AG08395 (cell line): ENCODE results near the gene MACROD2.

Experiments
- DNase-seq: peaks from one replicate; pipeline ENCODE4 v3.0.0; 2012; ENCODE audit warnings: mixed read lengths, low spot score

MACROD2 gene

DNA sequence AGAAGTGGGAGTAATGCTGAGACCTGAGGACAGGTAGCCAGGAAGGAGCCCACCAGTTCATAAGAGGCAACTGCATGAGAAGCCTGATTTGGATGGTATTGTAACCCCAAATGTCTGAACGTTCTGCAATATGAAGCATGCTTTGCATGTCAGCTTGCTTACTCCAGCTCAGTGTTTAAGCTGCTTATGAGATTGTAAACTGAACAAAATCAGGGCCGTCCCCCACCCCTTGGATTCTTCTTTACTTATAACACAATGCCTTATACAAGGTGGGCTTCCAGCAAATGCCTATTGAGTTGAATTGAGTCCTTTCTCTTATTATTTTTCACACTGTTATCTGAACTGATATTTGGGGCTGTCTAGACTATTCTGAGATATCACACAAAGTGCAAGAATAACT is 1816.6 kb downstream of the MACROD2 start:
- DNase-seq: no peak

GRCh38 chr20:15812696-15813095 is 1817.4 kb downstream of the MACROD2 start:
- no peak for DNase-seq

- DNase-seq: no peak
Observed at GRCh38 chr20:15814360-15814759, 1819.0 kb downstream of the MACROD2 start.

- peak; percentile 46 for DNase-seq
Observed at GRCh38 chr20:15814911-15815310, 1819.6 kb downstream of the MACROD2 start.

- DNase-seq: no peak
Observed at GRCh38 chr20:15817351-15817750, 1822.0 kb downstream of the MACROD2 start.

- no peak for DNase-seq
Observed at GRCh38 chr20:15818651-15819071, 1823.3 kb downstream of the MACROD2 start.

- DNase-seq: no peak
Observed at GRCh38 chr20:15823718-15824117, 1828.4 kb downstream of the MACROD2 start.

DNA sequence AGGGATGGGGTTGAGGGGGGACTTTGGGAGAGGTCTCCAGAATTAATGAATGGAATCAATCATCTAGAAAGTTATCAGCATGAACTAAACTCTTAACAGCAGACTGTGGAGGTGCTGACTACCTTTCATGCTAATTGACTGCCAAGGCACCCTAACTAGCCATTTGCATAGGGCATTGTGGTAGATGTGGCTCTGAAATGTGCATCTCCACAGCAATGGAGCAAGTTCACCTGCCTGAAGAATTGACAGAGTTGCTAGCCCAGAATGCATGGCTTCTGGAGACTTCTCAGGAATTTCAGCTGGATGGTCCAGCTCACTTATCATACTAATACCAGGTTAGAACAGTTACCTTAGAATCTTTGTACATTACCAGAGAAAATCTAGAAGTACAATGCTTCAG is 1832.3 kb downstream of the MACROD2 start:
- DNase-seq: no peak

GRCh38 chr20:15831201-15831600 is 1835.9 kb downstream of the MACROD2 start:
- no peak for DNase-seq

- no peak for DNase-seq
Observed at GRCh38 chr20:15832512-15832911, 1837.2 kb downstream of the MACROD2 start.

DNA sequence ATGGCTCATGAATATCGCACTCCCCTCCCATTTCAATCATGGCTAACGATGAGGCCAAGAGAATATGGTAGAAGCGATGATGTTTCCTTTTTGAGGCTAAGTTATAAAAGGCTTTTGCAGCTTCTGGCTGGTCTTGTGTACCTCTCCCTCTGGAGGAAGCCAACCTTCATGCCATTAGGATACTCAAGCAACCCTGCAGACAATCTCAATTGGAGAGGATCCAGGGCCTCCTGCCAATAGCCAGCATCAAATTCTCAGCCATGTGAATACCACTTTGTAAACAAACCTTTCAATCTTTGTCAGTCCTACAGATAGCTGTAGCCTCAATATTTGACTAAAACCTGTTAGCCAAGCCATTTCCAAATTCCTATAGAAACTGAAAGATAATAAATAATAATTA is 1839.5 kb downstream of the MACROD2 start:
- no peak for DNase-seq

DNA sequence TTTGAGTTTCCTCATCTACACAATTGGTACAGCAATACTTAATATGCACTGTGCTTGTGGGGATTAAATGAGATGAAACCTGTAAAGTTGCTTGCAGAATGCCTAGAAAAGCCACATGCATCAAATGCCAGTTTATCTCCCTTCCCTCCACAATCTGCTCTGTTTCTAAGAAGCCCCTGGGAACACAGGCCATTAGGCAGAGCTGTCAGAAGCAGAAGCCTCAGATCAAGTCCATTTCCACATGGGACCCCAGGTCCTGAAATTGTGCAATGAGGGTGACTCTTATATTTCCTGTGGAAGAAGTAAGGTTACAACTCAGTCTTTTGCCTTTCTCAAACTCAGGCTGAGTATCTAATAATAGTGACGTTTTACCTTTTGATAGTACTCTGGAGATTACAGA is 1840.5 kb downstream of the MACROD2 start:
- no peak for DNase-seq

DNA sequence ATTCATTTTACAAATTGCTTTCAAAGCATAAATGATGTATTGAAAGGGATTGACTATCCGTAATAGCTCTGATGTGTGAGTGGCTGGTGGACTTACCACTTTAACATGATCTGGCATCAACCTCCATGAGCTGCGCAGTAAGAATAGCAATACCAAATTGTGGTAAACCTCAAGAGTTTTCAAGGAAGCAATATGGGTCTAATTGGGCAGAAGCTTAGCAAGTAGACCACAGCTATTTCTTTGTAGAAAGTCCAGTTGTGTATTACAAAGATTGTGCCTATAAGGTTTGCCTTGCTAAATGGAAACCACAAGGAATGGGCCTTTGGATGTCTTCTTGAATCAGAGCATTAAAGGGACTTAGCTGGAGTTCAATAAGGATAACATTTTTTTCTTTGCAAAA is 1841.3 kb downstream of the MACROD2 start:
- DNase-seq: peak; percentile 34

DNA sequence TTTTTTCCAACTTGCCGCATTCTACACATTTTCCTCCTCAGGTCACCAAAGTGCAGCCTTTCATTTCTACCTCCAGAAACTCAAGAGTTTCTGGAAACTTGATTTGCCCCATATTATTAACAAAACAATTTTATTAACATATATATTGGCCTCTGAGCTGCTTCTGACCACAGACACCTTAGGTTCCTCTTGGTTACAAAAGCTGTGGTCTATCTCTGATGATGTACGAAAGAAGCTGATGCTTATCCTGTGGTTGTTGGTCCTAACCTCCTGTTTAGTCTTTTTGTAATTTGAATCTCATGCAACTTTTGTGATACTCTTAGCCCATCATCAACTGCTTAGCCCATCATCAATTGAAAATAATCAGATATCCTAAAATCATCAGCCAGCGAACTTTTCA is 1842.2 kb downstream of the MACROD2 start:
- no peak for DNase-seq

- DNase-seq: no peak
Observed at GRCh38 chr20:15838466-15838865, 1843.2 kb downstream of the MACROD2 start.

GRCh38 chr20:15840636-15841301 is 1845.5 kb downstream of the MACROD2 start:
- DNase-seq: no peak

GRCh38 chr20:15842872-15843271 is 1847.6 kb downstream of the MACROD2 start:
- no peak for DNase-seq

DNA sequence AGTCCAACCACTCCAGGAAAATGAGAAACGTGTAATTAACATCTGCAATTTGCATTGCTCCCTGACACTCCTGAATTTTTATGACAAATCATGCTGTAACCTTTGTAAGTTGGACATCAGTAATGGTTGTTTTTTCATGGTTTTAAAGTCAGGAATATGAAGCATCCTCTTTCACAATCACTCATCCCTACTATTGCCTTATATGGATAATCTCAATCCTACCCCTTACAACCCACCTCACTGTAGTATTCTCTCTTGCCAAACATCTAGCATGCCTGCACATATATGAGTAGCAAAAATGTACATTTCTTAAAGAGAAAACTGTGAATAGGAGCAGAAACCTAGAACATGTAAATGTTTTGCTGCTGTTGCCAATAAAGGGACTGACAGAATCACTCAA is 1848.5 kb downstream of the MACROD2 start:
- no peak for DNase-seq

DNA sequence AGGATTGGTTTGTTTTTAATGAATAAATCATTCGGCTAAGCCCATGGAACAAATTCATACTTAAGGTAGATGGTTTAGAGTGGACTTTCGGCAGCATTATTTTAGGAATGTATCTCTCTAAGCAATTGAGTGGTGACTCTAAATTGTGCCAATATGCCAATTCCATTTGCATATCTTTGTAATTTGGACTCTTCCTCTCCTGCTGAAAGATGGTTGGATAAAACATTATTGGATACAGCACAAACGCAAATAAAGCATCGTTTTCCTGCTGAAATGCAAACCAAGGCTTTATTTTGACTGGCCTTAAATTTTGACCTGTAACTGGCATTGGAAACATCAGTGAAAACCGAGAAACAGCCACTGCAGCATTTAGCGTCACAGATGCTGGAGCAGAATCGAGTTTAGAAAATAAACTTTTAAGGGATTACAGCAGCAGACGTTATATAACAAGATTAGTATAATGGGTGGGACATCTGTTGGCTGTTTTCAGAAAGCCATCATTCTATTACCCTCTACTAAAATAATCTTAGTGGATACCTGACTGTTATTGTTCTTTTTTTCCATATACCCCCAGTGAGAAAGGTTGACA is 1852.0 kb downstream of the MACROD2 start:
- DNase-seq: no peak

DNA sequence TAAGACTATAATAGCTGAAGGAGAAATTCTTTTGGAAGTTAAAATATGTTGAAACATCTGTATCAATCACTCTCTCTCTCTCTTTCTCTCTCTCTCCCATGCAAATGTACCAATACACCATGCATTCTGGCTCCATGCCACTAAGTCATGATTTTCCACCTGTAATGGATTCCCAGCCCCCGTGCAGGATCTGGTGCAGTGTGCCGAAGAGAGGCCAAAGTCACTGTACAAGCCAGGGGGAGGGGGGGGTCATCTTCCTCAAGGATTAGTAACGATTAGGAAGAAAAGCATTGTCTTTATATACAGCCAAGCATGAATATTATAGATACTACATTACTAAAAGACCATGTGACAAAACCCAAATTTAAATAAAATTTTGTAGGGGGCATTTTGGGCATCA is 1852.8 kb downstream of the MACROD2 start:
- DNase-seq: no peak

GRCh38 chr20:15848995-15849610 is 1853.8 kb downstream of the MACROD2 start:
- no peak for DNase-seq

DNA sequence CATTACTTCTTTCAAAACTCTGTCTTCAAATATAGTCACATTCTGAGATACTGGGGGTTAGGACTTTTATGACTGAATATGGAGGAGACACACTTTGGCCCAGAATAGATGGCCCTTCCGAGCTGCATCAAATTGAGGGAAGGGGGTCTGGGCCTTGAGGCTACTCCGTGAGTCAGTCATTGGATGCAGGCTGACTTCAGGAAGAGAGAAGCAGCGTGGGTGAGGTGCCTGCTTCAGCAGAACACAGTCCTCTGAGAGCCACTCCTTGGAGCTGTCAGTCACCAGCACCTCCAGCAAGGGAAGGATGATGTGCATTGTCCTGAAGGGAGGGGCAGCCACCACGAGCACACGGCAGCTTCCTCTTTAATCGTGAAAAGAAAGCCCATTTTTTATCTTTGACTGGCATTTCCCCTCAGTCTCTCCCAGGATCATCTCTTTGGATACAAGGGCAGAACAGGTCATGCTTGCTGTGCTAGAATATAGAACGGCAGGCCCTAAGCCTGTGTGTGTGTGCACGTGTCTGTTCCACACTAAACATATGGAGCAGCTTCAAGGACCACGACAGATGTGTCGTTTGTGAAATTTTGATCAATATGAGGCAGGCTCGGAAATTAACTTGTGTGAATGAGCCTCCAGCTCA is 1856.4 kb downstream of the MACROD2 start:
- no peak for DNase-seq

- DNase-seq: no peak
Observed at GRCh38 chr20:15854911-15855310, 1859.6 kb downstream of the MACROD2 start.
